Measurements from ENCODE around the gene PRRC2B. TPM values are rescaled to one million over a fixed set of nuclear protein-coding genes. Genes with fewer than 3 reads are reported as not detected.

The PRRC2B gene
- total RNA-seq, 1 experiment from 2014 or later, result 200 TPM

- H3K27ac ChIP-seq (ENCODE audit: low read length), result no peak overlapping the region
- intact Hi-C loops (cut with micrococcal nuclease; ENCODE audit: unreplicated experiment), result no loop called here
- H3K9me3 ChIP-seq (ENCODE audit: control insufficient read depth, insufficient read depth, low read depth, low read length), result no peaks in the 10 kb centered on the region
- ChIA-PET CTCF (no interaction called here), POLR2A (no interaction called here)
- H3K27me3 ChIP-seq (ENCODE audit: control insufficient read depth, insufficient read depth, low read length), result no peaks in the 10 kb centered on the region
- no peak for ATAC-seq
- BruUV-seq (replicated peaks), result no TSS peak
- DNase-seq (ENCODE audit: low read depth, low spot score), result no peak
- in situ Hi-C loops (cut with HindIII; ENCODE audit: low pct_unique_long_range_greater_than_20kb, low sequenced_read_pairs), result no loop called here
- H3K36me3 ChIP-seq (ENCODE audit: control insufficient read depth, insufficient read depth, low read length), result no peaks in the 10 kb centered on the region; the same call in 1 of the 2 replicates
- TF ChIP-seq, protein P1, sequence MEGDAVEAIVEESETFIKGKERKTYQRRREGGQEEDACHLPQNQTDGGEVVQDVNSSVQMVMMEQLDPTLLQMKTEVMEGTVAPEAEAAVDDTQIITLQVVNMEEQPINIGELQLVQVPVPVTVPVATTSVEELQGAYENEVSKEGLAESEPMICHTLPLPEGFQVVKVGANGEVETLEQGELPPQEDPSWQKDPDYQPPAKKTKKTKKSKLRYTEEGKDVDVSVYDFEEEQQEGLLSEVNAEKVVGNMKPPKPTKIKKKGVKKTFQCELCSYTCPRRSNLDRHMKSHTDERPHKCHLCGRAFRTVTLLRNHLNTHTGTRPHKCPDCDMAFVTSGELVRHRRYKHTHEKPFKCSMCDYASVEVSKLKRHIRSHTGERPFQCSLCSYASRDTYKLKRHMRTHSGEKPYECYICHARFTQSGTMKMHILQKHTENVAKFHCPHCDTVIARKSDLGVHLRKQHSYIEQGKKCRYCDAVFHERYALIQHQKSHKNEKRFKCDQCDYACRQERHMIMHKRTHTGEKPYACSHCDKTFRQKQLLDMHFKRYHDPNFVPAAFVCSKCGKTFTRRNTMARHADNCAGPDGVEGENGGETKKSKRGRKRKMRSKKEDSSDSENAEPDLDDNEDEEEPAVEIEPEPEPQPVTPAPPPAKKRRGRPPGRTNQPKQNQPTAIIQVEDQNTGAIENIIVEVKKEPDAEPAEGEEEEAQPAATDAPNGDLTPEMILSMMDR (IDR thresholded peaks at IDR 0.05), result no peak
- TF ChIP-seq, protein P2, sequence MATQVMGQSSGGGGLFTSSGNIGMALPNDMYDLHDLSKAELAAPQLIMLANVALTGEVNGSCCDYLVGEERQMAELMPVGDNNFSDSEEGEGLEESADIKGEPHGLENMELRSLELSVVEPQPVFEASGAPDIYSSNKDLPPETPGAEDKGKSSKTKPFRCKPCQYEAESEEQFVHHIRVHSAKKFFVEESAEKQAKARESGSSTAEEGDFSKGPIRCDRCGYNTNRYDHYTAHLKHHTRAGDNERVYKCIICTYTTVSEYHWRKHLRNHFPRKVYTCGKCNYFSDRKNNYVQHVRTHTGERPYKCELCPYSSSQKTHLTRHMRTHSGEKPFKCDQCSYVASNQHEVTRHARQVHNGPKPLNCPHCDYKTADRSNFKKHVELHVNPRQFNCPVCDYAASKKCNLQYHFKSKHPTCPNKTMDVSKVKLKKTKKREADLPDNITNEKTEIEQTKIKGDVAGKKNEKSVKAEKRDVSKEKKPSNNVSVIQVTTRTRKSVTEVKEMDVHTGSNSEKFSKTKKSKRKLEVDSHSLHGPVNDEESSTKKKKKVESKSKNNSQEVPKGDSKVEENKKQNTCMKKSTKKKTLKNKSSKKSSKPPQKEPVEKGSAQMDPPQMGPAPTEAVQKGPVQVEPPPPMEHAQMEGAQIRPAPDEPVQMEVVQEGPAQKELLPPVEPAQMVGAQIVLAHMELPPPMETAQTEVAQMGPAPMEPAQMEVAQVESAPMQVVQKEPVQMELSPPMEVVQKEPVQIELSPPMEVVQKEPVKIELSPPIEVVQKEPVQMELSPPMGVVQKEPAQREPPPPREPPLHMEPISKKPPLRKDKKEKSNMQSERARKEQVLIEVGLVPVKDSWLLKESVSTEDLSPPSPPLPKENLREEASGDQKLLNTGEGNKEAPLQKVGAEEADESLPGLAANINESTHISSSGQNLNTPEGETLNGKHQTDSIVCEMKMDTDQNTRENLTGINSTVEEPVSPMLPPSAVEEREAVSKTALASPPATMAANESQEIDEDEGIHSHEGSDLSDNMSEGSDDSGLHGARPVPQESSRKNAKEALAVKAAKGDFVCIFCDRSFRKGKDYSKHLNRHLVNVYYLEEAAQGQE (IDR thresholded peaks at IDR 0.05; ENCODE audit: insufficient read depth in 1 of 2, low read depth in 2 of 2, low read length in 1 of 2), result no peak
- no peak for TF ChIP-seq POLR2AphosphoS5 (IDR thresholded peaks at IDR 0.05; ENCODE audit: low read depth, low read length)
- H3K4me1 ChIP-seq (ENCODE audit: control insufficient read depth, insufficient read depth, low read length), result peaks cover 61% of the 10 kb centered on the region
- no peak overlapping the region for H3K4me3 ChIP-seq (ENCODE audit: low read depth in 2 of 2, low read length in 2 of 2)
Measured at GRCh38 chr9:131400627-131401026, 6.7 kb downstream of the PRRC2B start.

DNA sequence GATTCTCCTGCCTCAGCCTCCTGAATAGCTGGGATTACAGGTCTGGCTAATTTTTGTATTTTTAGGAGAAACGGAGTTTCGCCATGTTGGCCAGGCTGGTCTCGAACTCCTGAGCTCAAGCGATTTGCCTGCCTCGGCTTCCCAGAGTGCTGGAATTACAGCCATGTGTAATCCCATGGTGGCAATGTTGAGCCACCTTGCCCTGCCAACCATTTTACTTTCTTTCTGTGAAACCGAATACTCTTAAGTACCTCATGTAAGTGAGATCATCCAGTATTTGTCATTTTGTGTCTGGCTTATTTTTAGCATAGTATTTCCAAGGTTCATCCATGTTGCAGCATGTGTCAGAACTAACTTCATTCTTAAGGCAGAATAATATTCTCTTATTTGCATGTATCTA lies 8.2 kb downstream of the PRRC2B start:
- no peaks in the 10 kb centered on the region for H3K9me3 ChIP-seq (ENCODE audit: control insufficient read depth, insufficient read depth, low read depth, low read length)
- in situ Hi-C loops (cut with HindIII; ENCODE audit: low pct_unique_long_range_greater_than_20kb, low sequenced_read_pairs) (no loop called here), intact Hi-C loops (cut with micrococcal nuclease; ENCODE audit: unreplicated experiment) (no loop called here)
- BruUV-seq (replicated peaks), result no TSS peak
- no peaks in the 10 kb centered on the region for H3K27me3 ChIP-seq (ENCODE audit: control insufficient read depth, insufficient read depth, low read length)
- CTCF ChIA-PET, result no interaction called here
- H3K27ac ChIP-seq (ENCODE audit: low read length), result peak overlapping the region; percentile 79
- ATAC-seq, result no peak
- POLR2A ChIA-PET, result no interaction called here
- no peak for DNase-seq (ENCODE audit: low read depth, low spot score)
- H3K4me1 ChIP-seq (ENCODE audit: control insufficient read depth, insufficient read depth, low read length), result peaks cover 74% of the 10 kb centered on the region
- no peaks in the 10 kb centered on the region; the same call in 1 of the 2 replicates for H3K36me3 ChIP-seq (ENCODE audit: control insufficient read depth, insufficient read depth, low read length)
- no peak for TF ChIP-seq TCF7L2 (IDR thresholded peaks at IDR 0.05; ENCODE audit: low read depth, low read length)
- no peak for TF ChIP-seq POLR2AphosphoS5 (IDR thresholded peaks at IDR 0.05; ENCODE audit: low read depth, low read length)
- TF ChIP-seq, protein P2 (IDR thresholded peaks at IDR 0.05; ENCODE audit: insufficient read depth in 1 of 2, low read depth in 2 of 2, low read length in 1 of 2), result no peak
- TF ChIP-seq, protein P1 (IDR thresholded peaks at IDR 0.05), result no peak
- TF ChIP-seq SIN3A (IDR thresholded peaks at IDR 0.05; ENCODE audit: borderline replicate concordance, insufficient read depth, low read depth, low read length), result no peak
- H3K4me3 ChIP-seq (ENCODE audit: low read depth in 2 of 2, low read length in 2 of 2), result peak overlapping the region; percentile 11 to 41

All from Panc1 (cell line).